HPDE6-E6E7 (cell line): ENCODE data around the gene PRDM12.
"Not testable (repeated sequence)": the region's sequence is repeated elsewhere in the genome, so short reads cannot be mapped to it uniquely, and the experiment has no call there.

Source experiments
- DNase-seq: peaks from one replicate; pipeline ENCODE4 v3.0.0; 2011; ENCODE audit warnings: missing footprints; ENCODE audit errors: extremely low spot score

Gene PRDM12

GRCh38 chr9:130663977-130664250 is 480 bp upstream of the PRDM12 start:
- DNase-seq, result no peak

- DNase-seq, result no peak
These were observed 636 bp downstream of the PRDM12 start for GRCh38 chr9:130665029-130665430.

- no peak for DNase-seq
These were observed 1.3 kb downstream of the PRDM12 start for GRCh38 chr9:130665431-130666392.

- no peak for DNase-seq
These were observed 2.2 kb downstream of the PRDM12 start for GRCh38 chr9:130666393-130667119.

- DNase-seq, result no peak
These were observed 2.7 kb downstream of the PRDM12 start for GRCh38 chr9:130667120-130667435.

- DNase-seq, result no peak
These were observed 3.8 kb downstream of the PRDM12 start for GRCh38 chr9:130668196-130668595.

- DNase-seq, result no peak
These were observed 4.3 kb downstream of the PRDM12 start for GRCh38 chr9:130668659-130669058.

GRCh38 chr9:130669965-130670364 is 5.6 kb downstream of the PRDM12 start:
- DNase-seq, result no peak

- no peak for DNase-seq
These were observed 6.2 kb downstream of the PRDM12 start for GRCh38 chr9:130670644-130671043.

GRCh38 chr9:130672466-130672865 is 8.1 kb downstream of the PRDM12 start:
- DNase-seq, result no peak

GRCh38 chr9:130672933-130673615 is 8.7 kb downstream of the PRDM12 start:
- no peak for DNase-seq

GRCh38 chr9:130675396-130675795 is 11.0 kb downstream of the PRDM12 start:
- no peak for DNase-seq

- DNase-seq, result no peak
These were observed 12.9 kb downstream of the PRDM12 start for GRCh38 chr9:130677252-130677651.

- DNase-seq, result peak; percentile 92
These were observed 16.7 kb downstream of the PRDM12 start for GRCh38 chr9:130680836-130681768.

GRCh38 chr9:130681769-130682420 is 17.5 kb downstream of the PRDM12 start:
- DNase-seq, result no peak

- peak; percentile 80 for DNase-seq
These were observed 18.2 kb downstream of the PRDM12 start for GRCh38 chr9:130682421-130683121.

- DNase-seq, result no peak
These were observed 20.7 kb downstream of the PRDM12 start for GRCh38 chr9:130685104-130685503.

GRCh38 chr9:130685945-130686344 is 21.6 kb downstream of the PRDM12 start:
- not testable (repeated sequence) for DNase-seq

GRCh38 chr9:130687615-130688014 is 23.2 kb downstream of the PRDM12 start:
- no peak for DNase-seq

GRCh38 chr9:130688072-130688471 is 23.7 kb downstream of the PRDM12 start:
- DNase-seq, result no peak
